ENCODE results near the gene GTF2IRD1.
"Not testable (repeated sequence)": the region's sequence is repeated elsewhere in the genome, so short reads cannot be mapped to it uniquely, and the experiment has no call there.

The GTF2IRD1 gene

DNA sequence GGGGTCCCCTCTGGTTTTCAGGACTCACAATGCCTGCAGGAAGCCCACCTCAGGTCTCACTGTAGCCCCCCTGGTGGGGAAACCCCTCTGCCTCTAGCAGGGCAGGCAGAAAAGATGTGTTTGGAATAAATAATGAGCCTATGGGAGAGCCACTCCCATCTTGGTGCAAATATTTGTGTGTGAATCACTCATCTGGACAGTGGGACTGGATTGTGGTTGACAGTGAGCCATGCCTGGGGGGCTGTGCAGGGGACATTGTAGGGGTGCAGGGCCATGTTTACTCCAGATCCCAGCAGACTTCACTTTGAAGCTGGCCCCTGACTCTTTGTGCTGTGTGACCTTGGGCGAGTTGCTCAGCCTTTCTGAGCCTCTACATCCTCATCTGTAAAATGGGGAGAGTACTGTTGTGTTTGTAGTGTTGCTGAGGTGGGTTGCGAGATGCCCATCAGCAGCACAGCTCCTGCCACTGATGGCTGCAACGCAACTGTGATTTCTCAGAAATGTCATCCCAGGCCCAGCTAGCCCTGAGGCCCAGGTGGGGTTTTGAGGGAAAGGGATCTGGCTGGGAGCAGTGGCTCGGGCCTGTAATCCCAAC, 20.7 kb downstream of the GTF2IRD1 start:
- no peak for DNase-seq

DNA sequence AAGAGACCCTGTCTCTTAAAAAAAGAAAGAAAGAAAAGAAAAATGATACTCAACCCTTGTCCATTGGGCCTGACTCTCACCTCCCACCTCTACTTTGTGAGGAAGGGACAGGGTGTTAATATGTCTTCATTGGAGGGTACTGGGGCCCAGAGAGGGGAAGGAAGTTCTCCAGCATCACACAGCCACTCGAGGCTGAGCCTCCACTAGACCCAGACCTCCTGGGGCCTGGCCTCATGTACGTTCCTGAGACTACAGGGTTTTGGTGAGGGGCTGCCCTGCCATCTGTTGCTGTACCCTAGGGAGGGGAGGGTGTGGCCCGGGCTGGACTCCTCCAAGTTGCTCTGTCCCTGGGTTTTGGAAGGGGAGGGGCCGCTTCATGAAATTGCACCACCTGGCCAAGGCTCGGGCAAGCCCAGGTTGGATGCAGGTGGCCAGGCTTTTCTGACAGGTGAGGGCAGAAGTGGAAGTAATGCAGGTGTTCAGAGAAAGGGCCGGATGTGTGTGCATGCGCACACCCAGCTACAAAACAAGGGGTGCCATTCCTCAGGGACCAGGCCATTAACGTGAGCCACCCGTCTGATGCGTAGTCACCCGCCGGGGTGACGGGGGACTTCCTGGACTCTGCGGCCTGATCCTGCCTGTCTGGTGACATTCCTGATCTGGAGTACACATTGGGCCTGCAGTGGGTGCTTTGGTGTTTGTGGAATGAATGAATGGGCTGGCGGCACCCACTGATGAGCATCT, 21.7 kb downstream of the GTF2IRD1 start:
- no peak for DNase-seq

DNA sequence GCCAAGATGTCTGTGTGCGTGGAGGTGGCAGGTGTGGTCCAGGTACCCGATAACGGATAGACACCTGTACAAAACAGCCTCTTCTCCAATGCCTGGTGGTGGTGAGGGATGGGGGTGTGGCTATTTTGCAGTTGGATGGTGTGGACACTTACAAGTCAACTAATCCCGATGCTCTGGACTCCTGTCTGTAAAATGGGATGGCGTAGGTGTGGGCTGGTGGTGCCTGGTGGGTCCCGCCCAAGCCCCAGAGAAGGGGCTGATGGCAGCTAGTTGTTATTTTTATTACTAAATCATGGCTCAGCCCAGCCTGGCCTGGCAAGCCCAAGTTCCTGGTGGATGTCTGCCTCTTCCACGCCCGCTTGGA, 22.3 kb downstream of the GTF2IRD1 start:
- no peak for DNase-seq

DNA sequence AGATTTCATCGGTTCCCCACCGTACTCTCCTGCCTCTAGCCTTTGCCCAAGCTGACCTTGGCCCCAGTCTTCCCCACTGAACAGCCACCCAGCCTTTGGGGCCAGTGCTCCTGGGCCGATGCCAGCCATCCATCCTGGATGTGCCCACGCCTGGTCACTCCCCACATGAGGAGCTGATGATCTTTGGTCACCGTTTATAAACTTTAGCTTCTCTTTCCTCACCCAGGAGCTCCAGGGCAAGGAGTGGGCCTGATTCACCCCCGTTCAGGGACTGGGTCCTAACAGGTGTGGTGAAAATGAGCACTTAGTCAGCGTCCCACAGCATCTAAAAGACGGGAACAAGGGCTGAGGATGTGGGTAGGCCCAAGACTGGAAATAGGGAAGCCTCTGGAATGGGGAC, 22.9 kb downstream of the GTF2IRD1 start:
- no peak for DNase-seq

DNA sequence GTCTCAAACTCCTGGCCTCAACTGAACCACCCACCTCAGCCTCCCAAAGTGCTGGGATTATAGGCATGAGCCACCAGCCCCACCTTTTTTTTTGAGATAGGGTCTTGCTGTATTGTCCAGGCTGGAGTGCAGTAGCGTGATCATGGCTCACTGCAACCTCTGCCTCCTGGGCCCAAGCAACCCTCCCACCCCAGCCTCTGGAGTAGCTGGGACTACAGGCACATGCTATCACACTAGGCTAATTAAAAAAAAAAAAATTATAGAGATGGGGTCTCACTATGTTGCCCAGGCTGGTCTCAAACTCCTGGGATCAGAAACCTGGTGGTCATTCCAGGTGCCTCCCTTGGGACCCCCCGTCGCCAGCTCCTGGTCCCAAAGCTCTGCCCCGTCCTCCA, 25.0 kb downstream of the GTF2IRD1 start:
- no peak for DNase-seq

DNA sequence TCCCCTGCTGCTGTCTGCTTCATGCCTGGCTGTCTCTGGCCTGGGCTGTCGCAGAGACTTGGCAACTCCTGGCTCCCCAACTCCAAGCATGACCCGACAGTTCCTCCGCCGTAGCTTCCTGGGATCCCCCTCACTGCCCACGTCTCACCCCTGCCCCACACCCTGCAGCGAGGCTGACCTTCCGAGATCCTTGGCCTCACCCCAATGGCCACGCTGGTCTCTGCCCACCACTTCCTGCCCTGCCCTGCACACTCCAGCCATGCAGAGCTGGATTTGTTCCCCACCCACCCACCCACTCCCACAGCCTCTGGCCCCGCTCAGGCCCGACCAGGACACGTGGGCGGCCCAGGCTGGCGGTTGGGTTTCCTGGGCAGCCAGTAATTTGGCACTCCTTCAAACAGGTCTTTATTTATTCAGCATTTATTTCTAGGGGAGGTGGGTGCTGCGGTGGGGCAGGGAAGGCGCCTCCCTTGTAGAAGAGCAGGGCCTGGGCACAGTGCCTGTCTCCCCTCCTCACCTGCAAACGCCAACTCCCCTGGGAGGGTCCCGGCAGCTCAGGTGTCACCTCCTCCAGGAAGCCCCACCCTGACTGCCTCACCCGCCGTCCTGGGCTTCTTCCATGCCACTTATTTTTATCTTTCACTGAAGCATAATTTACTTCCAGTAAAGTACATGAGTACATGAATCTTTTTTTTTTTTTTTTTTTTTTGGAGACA, 25.5 kb downstream of the GTF2IRD1 start:
- DNase-seq, result no peak

DNA sequence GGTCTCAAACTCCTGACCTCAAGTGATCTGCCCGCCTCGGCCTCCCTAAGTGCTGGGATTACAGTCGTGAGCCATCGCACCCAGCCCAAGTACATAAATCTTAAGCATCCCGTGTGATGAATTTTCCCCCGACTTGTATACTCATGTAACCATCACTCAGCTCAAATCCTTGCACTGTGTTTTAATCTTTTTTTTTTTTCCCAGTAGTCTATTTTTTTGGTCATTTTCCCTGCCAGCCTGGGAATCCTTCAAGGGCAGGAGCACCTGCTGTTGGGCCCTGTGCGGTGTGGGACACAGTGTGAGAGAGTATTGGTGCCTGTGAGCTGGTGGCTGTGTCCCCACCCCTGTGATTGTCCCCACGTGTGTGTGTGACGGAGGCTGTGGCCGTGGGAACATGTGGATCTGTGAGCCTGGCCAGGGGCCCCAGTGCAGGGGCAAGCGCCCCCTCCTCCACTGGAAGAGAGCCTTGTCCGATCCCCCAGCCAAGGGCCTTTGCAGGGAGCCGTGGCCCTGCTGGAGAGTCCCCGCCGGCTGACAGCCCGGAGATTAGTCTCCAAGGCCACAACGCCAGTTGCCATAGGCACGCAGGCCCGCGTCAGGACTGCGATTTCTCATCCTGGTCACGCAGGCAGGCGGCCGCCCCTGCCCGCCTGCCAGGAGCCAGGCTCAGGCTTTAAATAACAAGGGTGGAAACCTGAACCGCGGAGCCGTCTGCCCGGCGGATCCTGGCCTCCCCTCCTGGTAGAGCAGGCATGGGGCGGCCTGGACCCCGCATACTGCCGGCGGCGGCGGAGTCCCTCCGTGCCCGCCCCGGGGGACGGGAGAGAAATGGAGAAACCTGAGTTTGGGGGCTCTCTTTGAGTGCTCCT, 26.5 kb downstream of the GTF2IRD1 start:
- DNase-seq, result no peak

DNA sequence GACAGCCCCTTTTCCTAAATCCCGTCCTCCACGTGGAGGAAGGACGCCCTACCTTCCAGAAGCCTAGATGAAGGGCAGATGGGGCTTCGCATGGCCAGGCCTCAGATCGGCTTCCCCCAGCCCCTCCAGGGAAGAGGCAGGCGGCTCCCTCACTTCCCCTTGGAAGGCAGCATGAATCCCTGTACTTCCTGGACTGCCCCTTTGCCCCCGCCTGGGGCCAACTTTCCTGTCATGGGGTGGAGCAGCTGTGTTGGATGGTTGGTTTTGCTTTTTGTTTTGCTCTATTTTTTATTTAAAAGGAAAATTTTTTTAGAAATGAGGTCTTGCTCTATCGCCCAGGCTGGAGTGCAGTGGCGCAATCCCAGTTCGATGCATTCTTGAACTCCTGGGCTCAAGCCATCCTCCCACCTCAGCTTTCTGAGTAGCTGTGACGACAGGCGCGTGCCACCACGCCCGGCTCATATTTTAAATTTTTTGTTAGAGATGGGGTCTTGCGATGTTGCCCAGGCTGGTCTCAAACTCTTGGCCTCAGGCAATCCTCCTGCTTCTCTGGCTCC, 27.2 kb downstream of the GTF2IRD1 start:
- DNase-seq, result no peak

DNA sequence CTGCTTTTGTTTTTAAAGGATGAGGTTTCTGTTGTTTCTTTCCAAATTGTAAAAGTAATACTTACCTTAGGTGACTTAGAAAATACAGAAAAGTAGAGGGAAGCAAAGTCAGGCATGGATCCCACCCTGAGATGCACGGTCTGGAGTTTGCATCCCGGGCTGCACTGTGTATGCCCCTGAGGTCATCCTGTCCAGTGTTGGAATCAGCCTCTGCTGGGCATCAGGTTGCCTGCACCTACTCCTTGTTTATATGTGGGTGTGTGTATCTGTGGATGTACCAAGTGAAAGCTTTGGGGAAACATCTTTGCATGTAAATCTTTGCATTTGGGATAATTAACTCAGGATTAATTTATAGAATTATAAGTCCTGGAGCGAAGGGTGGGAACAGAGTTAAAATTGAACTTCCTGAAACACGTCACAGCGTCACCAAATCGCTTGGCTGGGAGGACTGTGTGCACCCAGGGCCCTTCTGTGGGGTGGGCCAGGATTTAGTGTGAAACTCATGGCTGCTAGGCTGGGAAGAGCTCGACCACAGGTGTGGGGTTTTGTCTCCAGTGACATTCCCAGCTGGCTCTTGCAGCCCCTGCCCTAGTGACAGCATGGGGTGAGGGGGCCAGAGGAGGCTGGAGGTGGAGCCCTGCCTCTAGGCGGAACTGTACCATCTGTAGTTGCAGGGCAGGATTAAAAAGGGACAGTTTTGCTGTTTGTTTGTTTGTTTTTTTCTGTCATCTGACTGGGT, 27.9 kb downstream of the GTF2IRD1 start:
- no peak for DNase-seq

DNA sequence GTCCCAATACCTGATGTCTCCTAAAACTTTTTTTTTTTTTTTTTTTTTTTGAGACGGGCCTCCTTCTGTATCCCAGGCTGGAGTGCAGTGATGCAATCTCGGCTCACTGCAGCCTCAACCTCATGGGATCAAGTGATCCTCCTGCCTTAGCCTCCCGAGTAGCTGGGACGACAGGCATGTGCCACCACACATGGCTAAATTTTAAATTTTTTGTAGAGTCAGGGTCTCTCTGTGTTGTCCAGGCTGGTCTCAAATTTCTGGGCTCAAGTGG, 28.4 kb downstream of the GTF2IRD1 start:
- no peak for DNase-seq

DNA sequence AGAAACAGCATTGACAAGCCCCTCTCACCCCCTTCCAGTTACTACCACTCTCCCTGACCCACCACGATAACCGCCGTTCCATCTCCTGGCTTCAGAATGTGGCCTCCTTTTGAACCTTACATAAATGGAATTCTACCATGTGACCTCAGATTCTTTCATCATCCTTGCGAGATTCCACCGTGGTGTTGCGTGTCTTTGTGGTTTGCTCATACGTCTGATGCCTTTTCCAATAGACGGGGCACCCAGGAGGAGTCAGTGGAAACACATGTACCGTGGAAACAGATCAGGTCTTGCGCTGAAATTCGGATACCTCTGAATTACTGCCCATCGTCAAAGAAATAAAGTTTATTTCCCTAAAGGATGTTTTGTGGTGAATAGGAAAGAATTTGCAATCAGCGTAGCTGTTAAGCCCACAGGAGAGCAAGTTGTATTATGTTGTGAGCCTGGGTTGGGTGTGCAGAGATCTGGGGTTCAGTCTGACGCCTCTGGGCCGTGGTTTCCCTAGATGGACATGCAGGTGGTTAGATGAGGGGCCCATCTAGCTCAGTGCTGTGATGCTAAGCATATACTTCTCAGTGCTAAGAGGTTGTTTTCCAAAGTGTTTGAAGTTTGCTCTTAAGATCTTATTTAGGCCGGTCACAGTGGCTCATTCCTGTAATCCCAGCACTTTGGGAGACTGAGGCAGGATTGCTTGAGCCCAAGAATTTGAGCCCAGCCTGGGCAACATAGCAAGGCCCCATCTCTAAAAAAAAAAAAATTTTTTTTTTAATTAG, 29.1 kb downstream of the GTF2IRD1 start:
- no peak for DNase-seq

DNA sequence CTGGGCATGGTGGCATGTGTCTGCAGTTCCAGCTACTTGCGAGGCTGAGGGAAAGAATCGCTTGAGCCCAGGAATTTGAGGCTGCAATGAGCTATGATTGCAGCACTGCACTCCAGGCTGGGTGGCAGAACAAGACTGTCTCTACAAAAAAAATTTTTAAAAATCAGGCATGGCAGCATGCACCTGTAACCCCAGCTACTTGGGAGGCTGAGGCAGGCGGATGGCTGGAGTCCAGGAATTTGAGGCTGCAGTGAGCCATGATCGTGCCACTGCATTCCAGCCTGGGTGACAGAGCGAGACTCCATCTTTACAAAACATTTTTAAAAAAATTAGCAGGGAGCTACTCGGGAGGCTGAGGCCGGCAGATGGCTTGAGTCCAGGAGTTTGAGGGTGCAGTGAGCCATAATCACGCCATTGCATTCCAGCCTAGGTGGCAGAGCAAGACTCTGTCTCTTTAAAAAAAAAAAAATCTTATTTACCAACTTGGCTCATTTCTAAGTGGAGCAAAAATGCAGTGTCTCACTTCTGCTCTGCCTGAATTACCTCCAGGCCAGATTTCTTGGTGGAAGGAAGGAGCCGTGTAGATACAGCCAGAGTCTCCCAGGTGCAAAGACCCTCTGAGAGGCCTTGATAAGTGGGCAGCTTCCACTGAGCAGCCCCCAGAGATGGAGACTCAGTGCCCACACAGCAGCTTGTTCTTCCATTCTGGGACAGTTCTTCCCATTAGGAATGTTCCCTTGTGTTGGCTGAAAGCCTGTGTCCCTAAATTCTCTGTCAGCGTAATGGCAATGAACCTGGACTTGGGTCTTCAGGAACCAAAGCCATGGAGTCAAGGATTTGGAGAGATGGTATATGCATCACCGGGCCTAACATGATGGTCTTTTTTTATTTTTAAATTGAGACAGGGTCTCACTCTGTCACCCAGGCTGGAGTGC, 30.0 kb downstream of the GTF2IRD1 start:
- no peak for DNase-seq

DNA sequence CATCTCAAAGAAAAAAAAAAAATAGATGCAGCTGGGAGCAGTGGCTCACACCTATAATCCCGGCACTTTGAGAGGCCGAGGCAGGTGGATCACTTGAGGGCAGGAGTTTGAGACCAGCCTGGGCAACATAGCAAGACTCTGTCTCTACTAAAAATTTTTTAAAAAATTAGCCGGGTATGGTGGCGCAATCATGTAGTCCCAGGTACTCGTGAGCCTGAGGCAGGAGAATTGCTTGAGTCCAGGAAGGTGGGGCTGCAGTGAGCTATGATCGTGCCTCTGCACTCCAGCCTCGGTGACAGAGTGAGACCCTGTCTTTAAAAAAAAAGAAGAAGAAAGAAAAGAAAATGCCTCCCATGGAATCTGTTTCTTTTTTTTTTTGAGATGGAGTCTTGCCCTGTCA, 31.9 kb downstream of the GTF2IRD1 start:
- DNase-seq, result no peak

DNA sequence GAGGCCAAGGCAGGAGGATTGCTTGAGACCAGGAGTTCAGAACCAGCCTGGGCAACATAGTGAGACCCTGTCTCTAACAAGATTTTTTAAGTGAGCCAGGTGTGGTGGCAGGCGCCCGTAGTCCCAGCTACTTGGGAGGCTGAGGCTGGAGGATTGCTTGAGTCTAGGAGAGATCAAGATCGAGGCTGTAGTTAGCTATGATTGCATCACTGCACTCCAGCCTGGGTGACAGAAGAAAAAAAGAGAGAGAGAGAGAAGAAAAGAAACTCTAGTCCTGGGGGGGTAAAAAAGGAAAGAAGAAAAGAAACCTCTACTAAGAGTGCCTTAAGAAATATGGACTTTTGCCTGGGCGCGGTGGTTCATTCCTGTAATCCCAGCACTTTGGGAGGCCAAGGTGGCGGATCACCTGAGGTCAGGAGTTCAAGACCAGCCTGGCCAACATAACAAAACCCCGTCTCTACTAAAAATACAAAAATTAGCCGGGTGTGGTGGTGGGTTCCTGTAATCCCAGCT, 34.9 kb downstream of the GTF2IRD1 start:
- DNase-seq, result not testable (repeated sequence)

DNA sequence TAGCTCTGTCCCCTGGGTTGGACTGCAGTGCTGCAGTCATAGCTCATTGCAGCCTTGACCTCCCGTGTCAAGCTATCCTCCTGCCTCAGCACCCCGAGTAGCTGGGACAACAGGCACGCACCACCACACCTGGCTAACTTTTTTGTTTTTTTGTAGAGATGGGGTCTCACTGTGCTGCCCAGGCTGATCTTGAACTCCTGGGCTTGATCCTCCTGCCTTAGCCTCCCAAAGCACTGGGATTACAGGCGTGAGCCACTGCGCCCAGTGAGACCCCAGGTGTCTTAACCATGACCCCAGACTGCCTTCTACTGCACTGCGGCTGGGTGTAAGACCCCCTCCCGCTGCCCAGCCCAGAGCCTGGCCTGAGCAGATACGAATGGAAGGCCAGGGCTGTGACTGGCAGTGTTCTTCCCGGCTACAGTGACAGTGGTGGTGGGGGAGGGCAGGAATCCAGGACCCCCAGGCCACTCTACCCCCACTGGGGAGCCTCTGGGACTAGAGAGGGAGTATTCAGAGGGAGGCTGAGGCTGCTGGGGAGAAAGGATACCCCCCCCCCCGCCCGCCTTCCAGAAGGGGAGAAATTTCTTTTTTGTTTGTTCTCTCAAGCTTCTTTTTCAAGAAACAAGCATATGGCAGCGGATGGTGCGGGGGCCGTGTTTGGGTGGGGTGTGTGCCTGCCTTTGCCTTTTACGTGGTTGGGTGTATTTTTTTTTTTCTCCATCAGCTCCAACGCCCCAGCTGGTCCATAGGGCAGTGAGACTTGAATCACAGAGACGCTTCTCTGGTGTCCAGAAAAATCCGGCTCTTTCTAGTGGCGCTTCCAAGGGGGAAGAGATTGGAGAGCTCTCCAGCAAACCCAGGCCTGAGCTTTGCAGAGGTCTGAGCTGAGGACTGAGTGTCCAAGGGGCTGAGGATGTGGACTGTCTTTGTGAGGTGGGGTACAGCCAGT, 36.6 kb downstream of the GTF2IRD1 start:
- no peak for DNase-seq

DNA sequence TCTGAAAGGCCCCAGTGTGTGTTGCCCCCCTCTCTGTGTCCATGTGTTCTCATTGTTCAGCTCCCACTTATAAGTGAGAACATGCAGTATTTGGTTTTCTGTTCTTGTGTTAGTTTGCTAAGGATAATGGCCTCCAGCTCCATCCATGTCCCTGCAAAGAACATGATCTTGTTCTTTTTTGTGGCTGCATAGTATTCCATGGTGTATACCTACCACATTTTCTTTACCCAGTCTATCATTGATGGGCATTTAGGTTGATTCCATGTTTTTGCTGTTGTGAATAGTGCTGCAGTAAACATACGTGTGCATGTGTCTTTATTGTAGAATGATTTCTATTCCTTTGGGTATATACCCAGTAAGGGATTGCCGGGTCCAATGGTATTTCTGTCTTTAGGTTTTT, 37.8 kb downstream of the GTF2IRD1 start:
- DNase-seq, result not testable (repeated sequence)

DNA sequence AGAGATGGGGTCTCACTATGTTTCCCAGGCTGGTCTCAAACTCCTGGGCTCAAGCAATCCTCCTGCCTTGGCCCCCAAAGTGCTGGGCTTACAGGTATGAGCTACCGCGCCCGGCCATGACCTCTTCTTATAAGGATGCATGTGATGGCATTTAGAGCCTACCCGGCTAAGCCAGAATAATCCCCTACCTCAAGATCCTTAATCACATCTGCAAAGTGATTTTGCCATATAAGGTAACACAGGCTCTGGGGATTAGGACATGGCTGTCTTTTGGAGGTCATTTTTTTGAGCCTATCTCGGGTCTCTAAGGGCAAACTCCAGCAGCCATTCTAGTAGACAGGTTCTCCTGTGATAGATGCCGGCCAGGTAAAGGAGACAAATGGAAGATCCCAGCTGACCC, 39.6 kb downstream of the GTF2IRD1 start:
- no peak for DNase-seq

DNA sequence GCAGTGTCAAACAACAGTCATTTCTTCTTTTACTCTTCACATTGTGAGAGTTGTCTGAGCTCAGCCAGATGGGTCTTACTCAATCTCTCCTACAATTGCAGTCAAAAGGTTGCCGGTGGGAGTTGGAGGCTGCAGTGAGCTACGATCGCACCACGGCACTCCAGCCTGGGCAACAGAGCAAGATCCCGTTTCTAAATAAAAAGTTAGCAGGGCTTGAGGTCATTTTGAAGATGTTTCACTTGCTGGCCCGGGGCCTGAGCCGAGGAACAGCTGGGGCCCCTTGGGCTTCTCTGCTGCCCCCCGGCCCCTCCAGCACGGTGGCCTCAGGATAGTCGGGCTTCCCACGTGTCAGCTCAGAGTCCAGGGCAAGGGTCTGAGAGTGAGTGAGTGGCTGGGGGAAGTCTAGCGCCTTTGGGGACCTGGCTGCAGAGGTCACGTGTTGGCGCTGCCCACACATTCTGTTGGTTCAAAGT, 40.4 kb downstream of the GTF2IRD1 start:
- no peak for DNase-seq
